Fibroblast of skin of right biceps (primary cell): Measurements from ENCODE around the gene OSBPL3.

Experiments used
- DNase-seq: peaks from one replicate; pipeline ENCODE4 v3.0.0-alpha.2; 2013

Gene OSBPL3

DNA sequence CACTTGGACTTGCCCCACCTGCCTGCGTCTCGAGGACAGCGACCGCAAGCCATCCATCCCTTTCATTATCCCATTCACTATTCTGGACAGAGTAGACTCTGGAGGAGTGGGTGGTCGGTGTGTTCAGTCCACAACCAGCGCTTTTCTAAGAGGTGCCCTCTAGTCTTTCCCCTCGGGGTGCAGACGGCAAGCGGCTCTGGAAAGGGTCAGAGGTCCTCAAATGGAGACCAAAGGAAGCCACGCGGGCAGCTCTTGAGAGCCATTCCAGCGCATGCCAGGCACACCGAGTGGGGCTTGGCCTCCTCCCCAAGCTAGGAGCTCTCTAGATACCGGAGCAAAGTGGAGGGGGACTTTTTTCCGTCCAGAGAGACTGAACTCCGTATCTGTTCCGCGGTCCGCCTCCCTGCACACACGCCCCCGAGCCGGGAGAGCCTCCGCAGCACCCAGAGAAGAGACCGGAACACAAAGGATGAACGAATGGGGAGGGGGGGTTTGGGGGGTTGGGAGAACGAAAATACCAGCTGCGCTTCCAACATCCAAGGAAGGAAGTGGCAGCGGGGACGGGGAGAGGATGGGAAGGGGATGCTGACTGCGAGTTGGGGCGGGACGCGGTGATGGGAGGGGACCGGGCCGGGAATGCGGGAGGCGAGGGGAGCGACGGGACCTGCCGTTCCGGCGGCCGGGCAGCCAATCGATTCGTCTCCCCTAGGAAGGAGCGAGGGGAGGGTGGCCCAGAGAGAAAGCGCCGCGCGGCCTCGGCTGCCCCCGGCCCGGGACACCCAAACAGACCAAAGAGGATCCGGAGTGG, 223.2 kb downstream of the OSBPL3 start:
- peak; percentile 68 for DNase-seq

DNA sequence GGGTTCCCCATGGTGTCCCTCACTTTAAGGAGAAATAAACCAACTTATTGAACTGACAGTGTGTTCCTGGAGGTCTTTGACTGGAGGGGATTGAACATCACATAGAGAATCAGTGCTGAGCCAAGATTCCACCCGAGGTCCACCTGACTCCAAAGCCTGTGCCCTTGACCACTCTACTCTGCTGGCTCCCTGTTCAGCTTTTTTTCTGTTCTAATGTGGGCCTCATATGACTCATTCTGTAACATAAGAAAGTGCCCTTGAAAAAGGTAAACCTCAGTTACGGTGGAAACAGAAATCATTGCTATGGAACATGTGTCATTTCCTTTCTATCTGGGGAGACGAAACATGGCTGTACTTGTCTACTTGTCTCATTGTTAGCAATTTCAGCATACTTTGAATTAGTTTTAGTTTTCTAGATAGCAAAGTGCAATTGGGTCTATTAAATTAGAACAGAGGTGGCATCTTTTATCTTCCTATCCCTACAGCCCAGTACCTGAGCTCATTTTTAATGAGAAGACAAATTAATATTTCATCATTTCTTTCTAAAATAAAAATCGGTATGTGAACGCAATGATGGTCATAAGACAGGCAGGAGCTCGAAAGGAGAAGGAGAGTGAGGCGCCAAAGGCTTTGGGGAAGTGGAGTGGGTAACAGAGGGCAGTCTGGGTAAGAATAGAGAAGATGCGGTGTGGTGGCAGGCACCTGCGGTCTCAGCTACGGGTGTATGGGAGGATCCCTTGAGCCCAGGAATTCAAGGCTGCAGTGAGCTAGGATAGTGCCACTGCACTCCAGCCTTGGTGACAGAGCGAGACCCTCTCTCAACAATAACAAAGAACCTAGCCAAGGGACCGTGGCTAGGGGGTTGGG, 224.2 kb downstream of the OSBPL3 start:
- peak; percentile 69 for DNase-seq

DNA sequence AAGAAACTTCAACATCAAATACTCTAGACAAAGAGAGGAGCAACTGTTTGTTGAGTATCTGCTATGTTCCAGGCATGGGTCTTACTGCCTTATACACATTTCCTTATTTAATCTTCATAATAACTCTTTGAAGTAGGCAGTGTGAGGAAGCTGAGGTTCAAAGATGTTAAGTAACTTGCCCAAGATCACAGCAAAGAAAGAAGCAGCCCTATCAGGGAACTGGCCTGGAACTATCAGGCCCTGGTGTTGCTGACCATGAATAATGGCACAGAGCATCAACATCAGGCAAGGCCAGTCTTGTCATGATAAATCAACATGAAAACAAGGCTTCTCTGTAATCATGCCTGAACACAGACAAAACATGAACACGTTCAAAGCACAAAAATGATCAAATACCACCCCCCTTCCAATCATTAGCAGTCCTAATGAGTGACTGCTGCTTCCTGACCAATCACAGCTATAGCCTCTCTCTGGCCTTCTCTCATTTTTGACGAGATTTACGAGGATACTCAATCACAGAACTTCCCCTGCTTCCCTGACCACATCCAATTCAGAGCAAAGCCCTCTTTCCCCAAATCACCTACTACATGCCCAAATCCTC, 225.0 kb downstream of the OSBPL3 start:
- DNase-seq = no peak

DNA sequence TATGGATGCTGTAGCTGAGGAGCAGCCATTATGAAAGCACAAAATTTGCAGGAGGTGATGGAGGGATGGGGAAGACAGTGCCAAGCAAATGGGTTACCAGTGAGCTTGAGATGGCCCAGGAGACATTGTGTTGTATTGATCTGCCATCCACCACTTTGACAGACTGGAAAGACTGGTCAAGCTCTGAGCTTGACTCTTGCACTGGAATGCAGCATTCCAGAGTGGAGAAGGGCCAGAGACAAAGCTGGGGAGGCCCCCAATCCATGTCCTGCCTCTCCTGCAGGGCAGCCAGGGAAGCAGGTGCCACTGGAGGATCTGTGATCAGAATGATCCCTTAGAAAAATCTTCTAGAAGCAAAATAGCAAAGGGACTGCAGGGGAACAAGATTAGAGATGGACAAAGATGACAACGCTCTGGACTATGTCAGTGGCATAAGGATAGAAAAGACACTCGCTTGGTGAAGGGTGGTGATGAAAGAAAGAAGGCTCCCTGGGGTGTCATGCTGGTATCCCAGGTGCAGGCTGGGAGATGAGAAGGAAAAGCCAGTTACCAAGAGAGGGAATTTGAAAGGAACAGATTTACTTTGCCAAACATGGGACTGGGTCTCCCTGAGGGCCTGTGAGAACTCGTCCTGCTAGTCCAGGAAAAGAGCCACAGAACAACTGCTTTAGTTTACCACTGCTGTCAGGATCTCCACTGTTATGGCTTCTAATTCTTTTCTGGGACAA, 227.7 kb downstream of the OSBPL3 start:
- no peak for DNase-seq

DNA sequence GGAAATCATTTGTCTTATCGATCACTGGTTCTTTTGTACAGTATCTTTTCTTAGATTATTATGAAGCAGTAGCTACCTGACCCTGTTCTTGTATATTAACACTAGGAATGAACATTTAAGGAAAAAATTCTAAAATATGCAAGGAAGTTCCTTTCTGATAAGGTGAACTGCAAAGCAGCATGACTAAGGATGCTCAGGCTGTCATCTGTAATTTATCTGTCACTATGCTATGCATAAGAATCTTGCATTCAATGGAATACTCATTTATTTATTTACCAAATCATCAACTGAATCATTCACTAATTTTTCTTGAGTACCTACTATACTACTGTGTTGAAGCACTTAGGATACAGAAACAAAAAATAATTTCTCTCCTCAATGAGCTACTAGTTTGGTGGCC, 228.5 kb downstream of the OSBPL3 start:
- DNase-seq = peak; percentile 41

DNA sequence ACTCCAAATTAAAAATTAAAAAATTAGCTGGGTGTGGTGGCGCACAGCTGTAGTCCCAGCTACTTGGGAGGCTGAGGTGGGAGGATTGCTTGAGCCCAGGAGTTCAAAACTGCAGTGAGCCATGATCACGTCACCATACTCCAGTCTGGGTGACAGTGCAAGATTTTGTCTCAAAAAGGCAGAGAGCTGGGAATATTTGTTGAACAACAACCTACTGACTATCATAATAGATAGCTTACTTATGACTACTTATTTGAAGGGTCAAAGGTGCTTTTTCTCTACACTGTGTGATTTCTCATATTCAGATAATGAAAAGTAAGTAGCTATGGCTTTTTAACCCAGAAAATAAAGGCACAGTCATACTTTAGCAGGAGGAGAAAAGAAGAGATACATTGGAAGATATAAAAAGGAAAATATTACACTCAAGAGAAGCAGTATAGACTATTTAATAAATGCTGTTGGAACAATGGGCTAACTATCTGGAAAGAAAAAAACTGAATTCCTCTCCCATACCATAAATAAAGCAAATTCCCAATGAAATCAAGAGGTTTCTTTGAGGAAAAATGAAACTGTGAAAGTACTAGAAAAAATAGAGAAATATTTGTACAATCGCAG, 229.4 kb downstream of the OSBPL3 start:
- DNase-seq = no peak

DNA sequence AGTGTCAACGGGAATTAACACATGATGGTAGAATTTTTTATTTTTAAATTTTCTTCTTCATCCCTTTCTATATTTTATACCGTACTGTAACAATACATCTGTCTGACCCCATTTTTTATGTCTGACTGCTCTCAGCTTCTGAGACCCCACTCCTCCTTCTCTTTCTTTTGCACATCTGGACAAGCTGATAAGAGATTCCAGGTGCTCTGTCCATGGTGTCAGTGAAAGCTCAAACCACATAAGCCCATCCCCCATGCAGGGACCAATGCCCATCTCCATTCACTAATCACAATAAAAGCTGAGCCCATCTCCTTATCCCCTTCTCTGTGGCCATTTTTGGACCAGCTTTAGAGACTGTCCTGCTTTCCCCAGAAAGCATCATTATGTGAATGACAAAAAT, 231.5 kb downstream of the OSBPL3 start:
- DNase-seq = no peak
